ENCODE measurements around the gene PAM. TPM values are rescaled to one million over a fixed set of nuclear protein-coding genes. Genes with fewer than 3 reads are reported as not detected.

The PAM gene
- total and polyA plus RNA-seq, 2 donors (not counting 3 experiments of a cell fraction or from before 2014, with no cell fraction given), result 118 to 176 TPM

DNA sequence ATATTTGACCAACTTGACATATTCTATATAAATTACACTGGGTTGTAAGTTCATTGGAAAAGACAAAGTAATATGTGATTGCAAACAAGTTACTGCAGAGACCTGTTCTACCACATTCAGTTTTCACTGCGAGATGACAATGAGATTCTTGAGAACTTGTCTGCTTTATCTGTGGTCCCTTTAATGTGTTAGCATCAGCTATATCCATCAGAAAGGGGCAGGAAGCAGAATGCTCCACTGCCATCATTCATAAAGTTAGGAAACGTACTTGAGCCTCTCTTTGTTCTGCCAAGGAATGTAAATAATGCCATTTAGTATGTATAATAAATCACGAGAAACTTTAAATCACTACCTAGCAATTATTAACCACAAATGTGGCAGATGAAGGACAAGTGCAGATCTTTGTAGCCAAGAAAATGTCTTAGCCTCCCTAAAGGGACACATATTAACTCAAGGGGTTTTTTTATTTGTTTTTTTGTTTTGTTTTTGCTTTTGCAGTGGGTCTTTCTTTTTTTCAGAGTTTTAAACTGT is 305.4 kb downstream of the PAM start:
- H3K79me2 ChIP-seq (ENCODE audit: control insufficient read depth, insufficient read depth, low read length), result no peaks in the 10 kb centered on the region
- BruUV-seq (replicated peaks), result no TSS peak
- no peaks in the 10 kb centered on the region for H3K4me1 ChIP-seq (ENCODE audit: control insufficient read depth, extremely low read depth, insufficient read depth, low read length)
- H3K27me3 ChIP-seq (ENCODE audit: control insufficient read depth in 2 of 2, insufficient read depth in 2 of 2, low read length in 2 of 2), result no peaks in the 10 kb centered on the region
- H3K9me3 ChIP-seq (replicated peaks; ENCODE audit: control insufficient read depth, insufficient read depth, low read length), result no peaks in the 10 kb centered on the region
- H4K20me1 ChIP-seq (replicated peaks; ENCODE audit: control insufficient read depth, extremely low read depth, insufficient read depth, low read length), result no peaks in the 10 kb centered on the region
- FAIRE-seq (no peak), DNase-seq (ENCODE audit: low read depth, low spot score) (no peak)
- no peak overlapping the region for H3K4me3 ChIP-seq (replicated peaks in 1 of 3; ENCODE audit: insufficient read depth in 1 of 3, low read depth in 1 of 3, low read length in 3 of 3)
- H3K9ac ChIP-seq (replicated peaks; ENCODE audit: extremely low read depth, insufficient read depth, low read length), result no peak overlapping the region
- H2AFZ ChIP-seq (ENCODE audit: low read depth, low read length), result no peak overlapping the region
- H3K27ac ChIP-seq (ENCODE audit: insufficient read depth, low read depth, low read length), result no peak overlapping the region
- dilution Hi-C loops (cut with MboI; ENCODE audit: extremely low pct_ligation_motif_present, low sequenced_read_pairs), result no loop called here
- intact Hi-C loops (cut with micrococcal nuclease), result no loop called here
- ChIA-PET CTCF (no interaction called here), POLR2A (no interaction called here)
- no peaks in the 10 kb centered on the region for H3K36me3 ChIP-seq (ENCODE audit: control insufficient read depth in 2 of 2, extremely low read depth in 1 of 2, insufficient read depth in 2 of 2, low read length in 2 of 2)
- H3K4me2 ChIP-seq (ENCODE audit: insufficient read depth, low read length), result no peak overlapping the region
- TF ChIP-seq, protein P1, sequence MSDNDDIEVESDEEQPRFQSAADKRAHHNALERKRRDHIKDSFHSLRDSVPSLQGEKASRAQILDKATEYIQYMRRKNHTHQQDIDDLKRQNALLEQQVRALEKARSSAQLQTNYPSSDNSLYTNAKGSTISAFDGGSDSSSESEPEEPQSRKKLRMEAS (IDR thresholded peaks at IDR 0.05; ENCODE audit: insufficient read depth, insufficient read length), result no peak
- TF ChIP-seq CTCF (IDR thresholded peaks at IDR 0.05; ENCODE audit: extremely low read depth in 1 of 2, insufficient read depth in 1 of 2, low read depth in 1 of 2, low read length in 2 of 2), result no peak
- no peak for TF ChIP-seq GATA2 (IDR thresholded peaks at IDR 0.05; ENCODE audit: insufficient read depth, insufficient read length, low read depth, low read length)
- TF ChIP-seq EZH2 (IDR thresholded peaks at IDR 0.05; ENCODE audit: borderline replicate concordance, low read depth, low read length, severe bottlenecking), result no peak
- no peak for TF ChIP-seq JUN (IDR thresholded peaks at IDR 0.05; ENCODE audit: borderline replicate concordance, insufficient read depth, insufficient read length, low read depth)
- no peak for TF ChIP-seq MYC (IDR thresholded peaks at IDR 0.05; ENCODE audit: low read depth, low read length)
- TF ChIP-seq POLR2AphosphoS5 (IDR thresholded peaks at IDR 0.05; ENCODE audit: insufficient read depth, low read depth, low read length), result no peak
- no peak for TF ChIP-seq FOS (IDR thresholded peaks at IDR 0.05; ENCODE audit: borderline replicate concordance, insufficient read depth, low read length)
- H3K9me1 ChIP-seq (replicated peaks; ENCODE audit: control insufficient read depth, extremely low read depth, insufficient read depth, low read length), result no peaks in the 10 kb centered on the region
